CD4-positive, alpha-beta T cell (primary cell): Measurements from ENCODE around the gene CRISP2. TPM values are rescaled to one million over a fixed set of nuclear protein-coding genes. Genes with fewer than 3 reads are reported as not detected.

Experiments
- ATAC-seq: fragments of 200-7000 bp; cut with Tn5 transposase; one replicate; pipeline ENCODE4 v1.10.0; 2022; ENCODE audit warnings: mild to moderate bottlenecking; ENCODE audit not compliant: poor library complexity
- CTCF ChIA-PET: fragments of 350-600 bp; sonication (Branson Sonifier 250); formaldehyde crosslinking; loops from one replicate; lab custom pipeline; 2021; ENCODE audit warnings: antibody characterized with exemption, inconsistent platforms; lab: Charles Lee
- POLR2A ChIA-PET: fragments of 350-600 bp; sonication (Branson Sonifier 250); formaldehyde crosslinking; loops from one replicate; lab custom pipeline; 2021; ENCODE audit warnings: antibody characterized with exemption, inconsistent platforms; lab: Charles Lee
- DNase-seq, 14 experiments: peaks; one replicate each; pipeline ENCODE4 v3.0.0-alpha.2; 2013 to 2020; ENCODE audit warnings: mixed read lengths in 2 of 14
- H3K27ac ChIP-seq, 2 donors: one replicate each; pipeline versions ENCODE4 v1.5.1 to v1.7.0; 2013; ENCODE audit warnings: low read length in 2 of 2, low read depth in 1 of 2, mild to moderate bottlenecking in 1 of 2
- H3K27me3 ChIP-seq, 2 experiments: 1 replicate in 1 of 2; 2 replicates in 1 of 2; pipeline versions ENCODE4 v1.6.1 to v1.7.0; 2013; ENCODE audit warnings: low read length in 2 of 2, control low read depth in 1 of 2, mild to moderate bottlenecking in 1 of 2, moderate library complexity in 1 of 2; ENCODE audit not compliant: insufficient read depth in 2 of 2, control insufficient read depth in 1 of 2
- H3K36me3 ChIP-seq: one replicate; pipeline ENCODE4 v1.6.1; 2013; ENCODE audit warnings: low read length, control low read depth; ENCODE audit not compliant: insufficient read depth
- H3K4me1 ChIP-seq: one replicate; pipeline ENCODE4 v1.6.1; 2013; ENCODE audit warnings: low read length, control low read depth; ENCODE audit not compliant: insufficient read depth
- H3K4me3 ChIP-seq: one replicate; pipeline ENCODE4 v1.5.1; 2013; ENCODE audit warnings: mild to moderate bottlenecking, low read length, moderate library complexity
- H3K9me3 ChIP-seq, 2 experiments: 1 replicate in 1 of 2; 2 replicates in 1 of 2; pipeline versions ENCODE4 v1.6.1 to v1.7.0; 2013; ENCODE audit warnings: low read length in 2 of 2, mild to moderate bottlenecking in 2 of 2, control low read depth in 1 of 2, moderate library complexity in 1 of 2; ENCODE audit not compliant: control insufficient read depth in 1 of 2, insufficient read depth in 1 of 2
- H3K27ac Mint-ChIP-seq: one replicate; pipeline ENCODE4 v1.8.0; 2020; ENCODE audit warnings: mixed read lengths
- H3K27me3 Mint-ChIP-seq: one replicate; pipeline ENCODE4 v1.8.0; 2021; ENCODE audit warnings: mixed read lengths
- H3K36me3 Mint-ChIP-seq: one replicate; pipeline ENCODE4 v1.8.0; 2021; ENCODE audit warnings: low read depth, mixed read lengths
- H3K4me1 Mint-ChIP-seq: one replicate; pipeline ENCODE4 v1.8.0; 2021; ENCODE audit warnings: low read depth, mixed read lengths
- H3K4me3 Mint-ChIP-seq: one replicate; pipeline ENCODE4 v1.8.0; 2020; ENCODE audit warnings: mild to moderate bottlenecking, mixed read lengths
- H3K9me3 Mint-ChIP-seq: one replicate; pipeline ENCODE4 v1.8.0; 2020; ENCODE audit warnings: mixed read lengths
- CTCF ChIP-seq: fragments of 200-600 bp; IDR thresholded peaks from one replicate; pipeline ENCODE4 v1.8.0; 2022; ENCODE audit warnings: antibody characterized with exemption, mild to moderate bottlenecking
- intact Hi-C, 2 experiments: fragments of 100-400 bp; cut with DNase I in 1 of 2; cut with micrococcal nuclease in 1 of 2; formaldehyde crosslinking; loops; one replicate each; pipeline versions ENCODE4 v1.15.1 to v1.9.0; 2023 to 2025; cut with DNase I, micrococcal nuclease
- polyA plus RNA-seq, 2 donors: library from polyadenylated mRNA; unstranded; fragments of 120-200 nt; gene quantifications; one replicate each; pipeline ENCODE4 v1.2.1, GENCODE V29; 2013
- total RNA-seq, 174 experiments: library from RNA in 2 of 174; stranded (reverse) in 2 of 174; gene quantifications; one replicate each; pipeline ENCODE4 v1.2.3 and lab custom pipeline; 2021 to 2026

CRISP2 gene
- total RNA-seq, result not detected
- not detected for polyA plus RNA-seq (2013, experiment 1 of 2)
- not detected for polyA plus RNA-seq (2013, experiment 2 of 2)
- total RNA-seq (lab: John Stamatoyannopoulos, UW), result 0 to 0.11 (median 0) reads per million in 172 experiments

- CTCF ChIA-PET, result no interaction called here
- intact Hi-C loops, result no loop called here
- no peak for TF ChIP-seq CTCF
Measured at GRCh38 chr6:49713346-49713745, at the start of gene CRISP2. CRISP2 (minus strand) TSS chr6:49713543; CDS start chr6:49709196, 4,347 bp downstream.

GRCh38 chr6:49744259-49744658 lies 30.9 kb upstream of the CRISP2 start, which contains the start of gene CRISP3:
CRISP3 (minus strand) TSS chr6:49744388; CDS start chr6:49744367, 21 bp downstream.
- Histone ChIP-seq H3K27ac (no peak within 1 kb of the TSS), H3K9me3 (no peaks in the 10 kb centered on the region), H3K4me3 (no peak within 1 kb of the TSS), H3K36me3 (no peaks in the 10 kb centered on the region), H3K4me1 (no peaks in the 10 kb centered on the region), H3K27me3 (no peaks in the 10 kb centered on the region)
- CTCF ChIA-PET, result no interaction called here
- H3K4me1 Mint-ChIP-seq, result no peaks in the 10 kb centered on the region
- intact Hi-C loops, result no loop called here
- no peaks in the 10 kb centered on the region for H3K36me3 Mint-ChIP-seq
- DNase-seq (no peak), ATAC-seq (no peak)
- no peaks in the 10 kb centered on the region for H3K9me3 Mint-ChIP-seq
- no peak for TF ChIP-seq CTCF
- H3K4me3 Mint-ChIP-seq, result no peak within 1 kb of the TSS
- no peak within 1 kb of the TSS for H3K27ac Mint-ChIP-seq
- no peaks in the 10 kb centered on the region for H3K27me3 Mint-ChIP-seq
- POLR2A ChIA-PET, result no interaction called here

More at GRCh38 chr6:49713346-49713745, at the start of gene CRISP2:
- POLR2A ChIA-PET, result no interaction called here
- H3K9me3 ChIP-seq, result peaks cover 0 to 5% of the 10 kb centered on the region in 2 experiments
- H3K4me1 ChIP-seq, result no peaks in the 10 kb centered on the region
- H3K27ac Mint-ChIP-seq, result no peak within 1 kb of the TSS
- H3K4me3 Mint-ChIP-seq, result no peak within 1 kb of the TSS
- H3K9me3 Mint-ChIP-seq, result peaks cover 12% of the 10 kb centered on the region
- no peak within 1 kb of the TSS for H3K4me3 ChIP-seq
- no peaks in the 10 kb centered on the region for H3K4me1 Mint-ChIP-seq
- ATAC-seq (no peak), DNase-seq (no peak)
- no peak within 1 kb of the TSS for H3K27ac ChIP-seq
- no peaks in the 10 kb centered on the region for H3K27me3 ChIP-seq
- no peaks in the 10 kb centered on the region for H3K27me3 Mint-ChIP-seq
- no peaks in the 10 kb centered on the region for H3K36me3 Mint-ChIP-seq
- H3K36me3 ChIP-seq, result no peaks in the 10 kb centered on the region

- H3K4me3 Mint-ChIP-seq, result no peak overlapping the region
- ChIA-PET POLR2A (no interaction called here), CTCF (no interaction called here)
- no peak overlapping the region for H3K27ac ChIP-seq
- ATAC-seq (no peak), DNase-seq (no peak)
- H3K4me3 ChIP-seq, result no peak overlapping the region
- TF ChIP-seq CTCF, result no peak
- H3K27me3 ChIP-seq, result no peaks in the 10 kb centered on the region
- H3K36me3 Mint-ChIP-seq, result no peaks in the 10 kb centered on the region
- no peaks in the 10 kb centered on the region for H3K36me3 ChIP-seq
- no peaks in the 10 kb centered on the region for H3K9me3 ChIP-seq
- no peaks in the 10 kb centered on the region for H3K4me1 ChIP-seq
- no peaks in the 10 kb centered on the region for H3K9me3 Mint-ChIP-seq
- intact Hi-C loops, result no loop called here
- H3K27ac Mint-ChIP-seq, result no peak overlapping the region
- H3K27me3 Mint-ChIP-seq, result no peaks in the 10 kb centered on the region
- no peaks in the 10 kb centered on the region for H3K4me1 Mint-ChIP-seq
Measured at GRCh38 chr6:49743429-49743828, 30.1 kb upstream of the CRISP2 start.
